K562 (cell line): ENCODE results near the gene IL5. TPM values are rescaled to one million over a fixed set of nuclear protein-coding genes. Genes with fewer than 3 reads are reported as not detected.
A peak's percentile ranks its signal among the peaks of the same experiment; 100 is the strongest.

ENCODE experiments used
- ATF1 ChIP-seq, 2 experiments: fragments of 450-650 bp in 1 of 2; IDR thresholded peaks; 2 replicates each; pipeline ENCODE4 v1.6.1; 2016; ENCODE audit warnings: missing compliant biosample characterization in 1 of 2, missing genetic modification characterization in 1 of 2
- CTBP1 ChIP-seq: fragments of 450-650 bp; IDR thresholded peaks from 2 replicates; pipeline ENCODE4 v1.6.1; 2016; ENCODE audit warnings: borderline replicate concordance
- FOXJ2 ChIP-seq: fragments of 200-800 bp; sonication (Bioruptor generic); IDR thresholded peaks from 2 replicates; pipeline ENCODE4 v1.6.1; 2016; ENCODE audit warnings: missing genetic modification characterization, missing compliant biosample characterization
- HMG20B ChIP-seq: fragments of 250-450 bp; sonication (Bioruptor Pico); IDR thresholded peaks from 2 replicates; pipeline ENCODE4 v1.5.0; 2021; ENCODE audit warnings: mild to moderate bottlenecking
- ILK ChIP-seq: fragments of 450-650 bp; IDR thresholded peaks from 2 replicates; pipeline ENCODE4 v1.6.1; 2016; ENCODE audit warnings: missing genetic modification characterization, low read depth, mild to moderate bottlenecking, missing compliant biosample characterization, moderate library complexity, borderline replicate concordance
- LCOR ChIP-seq: sonication (generic); formaldehyde crosslinking; IDR thresholded peaks from 2 replicates; pipeline ENCODE4 v1.8.0; 2022; ENCODE audit warnings: mild to moderate bottlenecking, missing genetic modification reagents
- MEF2D ChIP-seq: conservative IDR thresholded peaks from 2 replicates; pipeline ENCODE4 v1.6.1; 2016; ENCODE audit warnings: low read depth, missing genetic modification characterization, missing compliant biosample characterization
- RBM34 ChIP-seq: fragments of 200-400 bp; formaldehyde crosslinking; IDR thresholded peaks from 2 replicates; pipeline ENCODE4 v1.6.1; 2018; ENCODE audit warnings: low read length, borderline replicate concordance; ENCODE audit not compliant: insufficient read depth
- SMARCA5 ChIP-seq: fragments of 450-650 bp; IDR thresholded peaks from 2 replicates; pipeline ENCODE4 v1.6.1; 2016
- TBL1XR1 ChIP-seq, 2 experiments: IDR thresholded peaks; 2 replicates each; pipeline ENCODE4 v1.6.1; 2012; ENCODE audit warnings: improper control_type of control experiment in 2 of 2, low read length in 2 of 2, mild to moderate bottlenecking in 1 of 2
- TOE1 ChIP-seq, 2 experiments: fragments of 450-650 bp in 1 of 2; sonication (generic) in 1 of 2; formaldehyde crosslinking in 1 of 2; IDR thresholded peaks; 2 replicates each; pipeline versions ENCODE4 v1.7.1 to v1.8.0; 2016 to 2022; ENCODE audit warnings: borderline replicate concordance in 2 of 2, mild to moderate bottlenecking in 2 of 2, antibody characterized with exemption in 1 of 2, inconsistent platforms in 1 of 2, low read depth in 1 of 2, missing genetic modification reagents in 1 of 2, moderate library complexity in 1 of 2
- ZNF121 ChIP-seq: sonication (generic); formaldehyde crosslinking; conservative IDR thresholded peaks from 2 replicates; pipeline ENCODE4 v1.8.0; 2022; ENCODE audit warnings: missing genetic modification reagents
- ZNF668 ChIP-seq: fragments of 250-450 bp; sonication (Bioruptor Pico); IDR thresholded peaks from 2 replicates; pipeline ENCODE4 v1.8.0; 2022; ENCODE audit warnings: mild to moderate bottlenecking, inconsistent platforms
- polyA plus RNA-seq, 8 experiments: library from polyadenylated mRNA; depleted of rRNA in 4 of 8; stranded (reverse) in 5 of 8; unstranded in 3 of 8; fragments of >200 nt; fragmentation: Nextera tagmentation in 2 of 8; fragmentation: Illumina TruSeq in 1 of 8; extraction: Ambion mirVana in 2 of 8; extraction: Trizol in 1 of 8; gene quantifications; 2 replicates each; pipeline versions ENCODE4 v1.2.1 to v1.2.3, GENCODE V29; 2011 to 2014; ENCODE audit warnings: inconsistent platforms in 1 of 8, missing spikeins in 1 of 8
- total RNA-seq, 7 experiments: library from RNA; depleted of rRNA in 6 of 7; stranded (reverse); fragments of >200 nt in 6 of 7; fragmentation: Illumina TruSeq in 2 of 7; extraction: Trizol in 2 of 7; gene quantifications; 2 replicates each; pipeline versions ENCODE4 v1.2.1 to v1.2.3, GENCODE V29; 2011 to 2021; ENCODE audit warnings: low replicate concordance in 1 of 7
- TF ChIP-seq, protein P1 (sequence below): sonication (generic); formaldehyde crosslinking; IDR thresholded peaks from 2 replicates; pipeline ENCODE4 v1.8.0; 2022; ENCODE audit warnings: mild to moderate bottlenecking, low read depth, missing genetic modification reagents
- TF ChIP-seq, protein P2 (sequence below), 2 experiments: IDR thresholded peaks; 2 replicates each; pipeline ENCODE4 v1.6.1; 2011; ENCODE audit warnings: borderline replicate concordance in 1 of 2, control low read depth in 1 of 2, low read depth in 1 of 2, low read length in 1 of 2, mild to moderate bottlenecking in 1 of 2, mixed read lengths in 1 of 2, moderate library complexity in 1 of 2; ENCODE audit not compliant: insufficient read depth in 1 of 2, insufficient read length in 1 of 2, poor library complexity in 1 of 2, severe bottlenecking in 1 of 2; ENCODE audit errors: extremely low read depth in 1 of 2

Gene IL5
- total and polyA plus RNA-seq, 9 of the 15 experiments (the other 6 are each of a cell fraction or from before 2014, with no cell fraction given) = 0.44 TPM; not detected in 8

DNA sequence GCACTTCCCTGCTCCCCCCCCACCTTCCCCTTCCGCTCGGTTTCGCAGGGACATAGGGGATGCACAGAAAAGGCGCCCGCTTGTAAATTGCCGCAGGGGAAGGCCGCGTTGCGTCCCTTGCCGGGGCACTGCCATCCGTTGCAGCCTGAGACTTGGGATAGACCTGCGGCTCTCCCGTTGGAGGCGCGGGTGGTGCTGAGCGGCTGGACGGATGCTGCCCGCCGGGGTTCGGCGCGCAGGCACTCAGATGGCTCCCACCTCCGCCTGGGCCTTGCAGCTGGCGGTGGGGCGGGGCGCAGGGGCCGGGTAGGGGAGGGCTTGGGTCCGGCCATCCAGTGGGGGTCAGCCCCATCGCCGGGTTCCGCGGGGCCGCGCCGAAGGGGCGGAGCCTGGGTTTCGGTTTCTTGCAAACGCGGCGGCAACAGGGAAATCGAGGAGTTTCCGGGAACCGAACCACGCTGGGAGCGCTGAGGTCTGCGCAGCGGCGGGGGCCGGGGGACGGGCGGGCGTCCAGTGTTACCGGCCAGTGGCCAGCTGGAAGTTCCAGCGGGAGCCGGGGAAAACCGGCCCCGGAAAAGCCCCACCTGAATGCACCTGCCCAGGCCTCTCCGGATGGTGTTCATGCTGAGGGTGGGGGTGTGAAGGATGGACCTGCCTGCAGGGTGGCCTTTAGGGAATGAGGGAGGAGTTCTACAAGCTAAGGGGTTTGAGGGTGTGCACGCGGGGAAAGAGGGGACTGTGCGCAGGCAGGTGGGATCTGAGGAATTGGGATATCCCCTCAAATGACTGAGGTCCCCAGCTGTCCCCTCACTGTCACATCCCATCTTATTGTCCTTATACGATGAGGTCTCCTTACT is 46.5 kb downstream of the IL5 start (continued):
- TF ChIP-seq RBM34 (no peak), MEF2D (tag) (0 out of 2 replicates have a peak, but pooled peaks have one; percentile 38), CTBP1 (peak; percentile 44; the same call in 1 of the 2 replicates), ILK (tag) (no peak), FOXJ2 (tag) (0 out of 2 replicates have a peak, but pooled peaks have one; percentile 7), LCOR (CRISPR knock-in tag) (peak; percentile 65; the same call in 1 of the 2 replicates), ZNF668 (no peak), HMG20B (CRISPR knock-in tag) (no peak), TOE1 (IDR thresholded peaks at IDR 0.05; ENCODE audit: borderline replicate concordance) (0 out of 2 replicates have a peak, but pooled peaks have one; percentile 12), TOE1 (CRISPR knock-in tag; IDR thresholded peaks at IDR 0.05; ENCODE audit: borderline replicate concordance, low read depth) (peak; percentile 41; the same call in 1 of the 2 replicates), ATF1 (CRISPR knock-in tag; IDR thresholded peaks at IDR 0.05) (no peak), ATF1 (tag; IDR thresholded peaks at IDR 0.05) (peak; percentile 51), TBL1XR1 (IDR thresholded peaks at IDR 0.05; ENCODE audit: low read length in 2 of 2) (peak in 1 of 2 experiments; percentile 9; a peak in 1 of 4 replicates), SMARCA5 (peak; percentile 29; the same call in 1 of the 2 replicates), ZNF121 (CRISPR knock-in tag) (no peak)
- TF ChIP-seq, protein P1, sequence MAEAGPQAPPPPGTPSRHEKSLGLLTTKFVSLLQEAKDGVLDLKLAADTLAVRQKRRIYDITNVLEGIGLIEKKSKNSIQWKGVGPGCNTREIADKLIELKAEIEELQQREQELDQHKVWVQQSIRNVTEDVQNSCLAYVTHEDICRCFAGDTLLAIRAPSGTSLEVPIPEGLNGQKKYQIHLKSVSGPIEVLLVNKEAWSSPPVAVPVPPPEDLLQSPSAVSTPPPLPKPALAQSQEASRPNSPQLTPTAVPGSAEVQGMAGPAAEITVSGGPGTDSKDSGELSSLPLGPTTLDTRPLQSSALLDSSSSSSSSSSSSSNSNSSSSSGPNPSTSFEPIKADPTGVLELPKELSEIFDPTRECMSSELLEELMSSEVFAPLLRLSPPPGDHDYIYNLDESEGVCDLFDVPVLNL (CRISPR knock-in tag) = 0 out of 2 replicates have a peak, but pooled peaks have one; percentile 62
- TF ChIP-seq, protein P2, sequence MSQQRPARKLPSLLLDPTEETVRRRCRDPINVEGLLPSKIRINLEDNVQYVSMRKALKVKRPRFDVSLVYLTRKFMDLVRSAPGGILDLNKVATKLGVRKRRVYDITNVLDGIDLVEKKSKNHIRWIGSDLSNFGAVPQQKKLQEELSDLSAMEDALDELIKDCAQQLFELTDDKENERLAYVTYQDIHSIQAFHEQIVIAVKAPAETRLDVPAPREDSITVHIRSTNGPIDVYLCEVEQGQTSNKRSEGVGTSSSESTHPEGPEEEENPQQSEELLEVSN (IDR thresholded peaks at IDR 0.05; ENCODE audit: borderline replicate concordance in 1 of 2, extremely low read depth in 1 of 2, insufficient read depth in 1 of 2, insufficient read length in 1 of 2, low read depth in 1 of 2, low read length in 1 of 2, poor library complexity in 1 of 2, severe bottlenecking in 1 of 2) = peak in 1 of 2 experiments; percentile 32
